ENCODE results near the gene DCANP1. TPM values are rescaled to one million over a fixed set of nuclear protein-coding genes. Genes with fewer than 3 reads are reported as not detected.

DCANP1 gene
- total and polyA plus RNA-seq, 10 of the 15 experiments (the other 5 are each of a cell fraction or from before 2014, with no cell fraction given) = 0.01 TPM; not detected in 9

DNA sequence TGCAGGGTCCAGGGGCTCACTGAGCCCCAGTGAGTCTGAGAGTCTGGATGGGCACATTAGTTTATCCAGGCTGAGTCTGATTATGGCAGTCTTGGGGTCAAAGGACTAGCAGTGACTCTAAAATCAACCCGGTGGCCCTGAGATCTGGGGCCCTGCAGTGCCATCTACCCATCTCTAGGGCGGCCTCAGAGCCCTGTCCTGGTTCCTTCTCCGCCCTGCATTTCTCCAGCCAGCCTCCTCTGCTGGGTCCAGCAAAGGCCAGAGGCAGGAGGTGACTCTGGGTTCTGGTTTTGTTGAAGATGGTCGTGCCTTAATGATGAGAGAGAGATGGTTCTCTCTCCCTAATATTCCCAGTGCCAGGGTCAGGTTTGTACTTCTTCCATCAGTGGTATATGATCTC, 15.0 kb downstream of the DCANP1 start:
- FAIRE-seq (no peak), DNase-seq (ENCODE audit: low read depth, low spot score) (no peak), ATAC-seq (no peak)
- Histone ChIP-seq H4K20me1 (ENCODE audit: control insufficient read depth, insufficient read depth) (no peaks in the 10 kb centered on the region), H3K4me2 (ENCODE audit: control insufficient read depth, insufficient read depth) (no peak overlapping the region), H3K27ac (ENCODE audit: control insufficient read depth, insufficient read depth) (no peak overlapping the region), H3K4me1 (ENCODE audit: control insufficient read depth, insufficient read depth, low read length) (peaks cover 6% of the 10 kb centered on the region), H3K9ac (ENCODE audit: control insufficient read depth, insufficient read depth, low read length) (no peak overlapping the region), H3K4me3 (no peak overlapping the region), H2AFZ (ENCODE audit: control insufficient read depth, low read depth, low read length) (no peak overlapping the region), H3K9me3 (replicated peaks; ENCODE audit: control insufficient read depth, insufficient read depth, low read length) (peaks cover 3% of the 10 kb centered on the region; the same call in 2 of the 3 replicates), H3K27me3 (replicated peaks in 1 of 2; ENCODE audit: control insufficient read depth in 2 of 2, insufficient read depth in 2 of 2, low read length in 1 of 2) (no peaks in the 10 kb centered on the region; a peak in 1 of 4 replicates), H3K36me3 (ENCODE audit: control insufficient read depth in 2 of 2, insufficient read depth in 2 of 2, low read length in 1 of 2) (no peaks in the 10 kb centered on the region), H3K79me2 (ENCODE audit: control insufficient read depth, insufficient read depth, low read length) (no peaks in the 10 kb centered on the region)
- RAD21 ChIA-PET (ENCODE audit: unreplicated experiment) = no interaction called here
- POLR2A ChIA-PET = no interaction called here
- in situ Hi-C loops (cut with MboI) = no loop called here
- 43% methylated on average over 4 of the region's 4 CpGs for WGBS (ENCODE audit: insufficient coverage, insufficient replicate concordance, low lambda C conversion rate, missing lambda C conversion rate)
- intact Hi-C loops (cut with micrococcal nuclease; ENCODE audit: unreplicated experiment) = no loop called here
- TF ChIP-seq ZBED1 (IDR thresholded peaks at IDR 0.05; ENCODE audit: borderline replicate concordance) (no peak), IKZF1 (conservative IDR thresholded peaks at IDR 0.05) (no peak), TCF12 (IDR thresholded peaks at IDR 0.05; ENCODE audit: low read depth, low read length) (no peak), EGR1 (IDR thresholded peaks at IDR 0.05; ENCODE audit: borderline replicate concordance in 1 of 2, low read depth in 2 of 2, low read length in 2 of 2) (no peak), ASH2L (IDR thresholded peaks at IDR 0.05; ENCODE audit: borderline replicate concordance, low read depth) (no peak), RCOR1 (conservative IDR thresholded peaks at IDR 0.05; ENCODE audit: low read depth, low read length) (no peak), NRF1 (conservative IDR thresholded peaks at IDR 0.05; ENCODE audit: low read depth, low read length) (no peak)
- TF ChIP-seq, protein P1, sequence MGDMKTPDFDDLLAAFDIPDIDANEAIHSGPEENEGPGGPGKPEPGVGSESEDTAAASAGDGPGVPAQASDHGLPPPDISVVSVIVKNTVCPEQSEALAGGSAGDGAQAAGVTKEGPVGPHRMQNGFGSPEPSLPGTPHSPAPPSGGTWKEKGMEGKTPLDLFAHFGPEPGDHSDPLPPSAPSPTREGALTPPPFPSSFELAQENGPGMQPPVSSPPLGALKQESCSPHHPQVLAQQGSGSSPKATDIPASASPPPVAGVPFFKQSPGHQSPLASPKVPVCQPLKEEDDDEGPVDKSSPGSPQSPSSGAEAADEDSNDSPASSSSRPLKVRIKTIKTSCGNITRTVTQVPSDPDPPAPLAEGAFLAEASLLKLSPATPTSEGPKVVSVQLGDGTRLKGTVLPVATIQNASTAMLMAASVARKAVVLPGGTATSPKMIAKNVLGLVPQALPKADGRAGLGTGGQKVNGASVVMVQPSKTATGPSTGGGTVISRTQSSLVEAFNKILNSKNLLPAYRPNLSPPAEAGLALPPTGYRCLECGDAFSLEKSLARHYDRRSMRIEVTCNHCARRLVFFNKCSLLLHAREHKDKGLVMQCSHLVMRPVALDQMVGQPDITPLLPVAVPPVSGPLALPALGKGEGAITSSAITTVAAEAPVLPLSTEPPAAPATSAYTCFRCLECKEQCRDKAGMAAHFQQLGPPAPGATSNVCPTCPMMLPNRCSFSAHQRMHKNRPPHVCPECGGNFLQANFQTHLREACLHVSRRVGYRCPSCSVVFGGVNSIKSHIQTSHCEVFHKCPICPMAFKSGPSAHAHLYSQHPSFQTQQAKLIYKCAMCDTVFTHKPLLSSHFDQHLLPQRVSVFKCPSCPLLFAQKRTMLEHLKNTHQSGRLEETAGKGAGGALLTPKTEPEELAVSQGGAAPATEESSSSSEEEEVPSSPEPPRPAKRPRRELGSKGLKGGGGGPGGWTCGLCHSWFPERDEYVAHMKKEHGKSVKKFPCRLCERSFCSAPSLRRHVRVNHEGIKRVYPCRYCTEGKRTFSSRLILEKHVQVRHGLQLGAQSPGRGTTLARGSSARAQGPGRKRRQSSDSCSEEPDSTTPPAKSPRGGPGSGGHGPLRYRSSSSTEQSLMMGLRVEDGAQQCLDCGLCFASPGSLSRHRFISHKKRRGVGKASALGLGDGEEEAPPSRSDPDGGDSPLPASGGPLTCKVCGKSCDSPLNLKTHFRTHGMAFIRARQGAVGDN (IDR thresholded peaks at IDR 0.05) = no peak
- TF ChIP-seq, protein P2, sequence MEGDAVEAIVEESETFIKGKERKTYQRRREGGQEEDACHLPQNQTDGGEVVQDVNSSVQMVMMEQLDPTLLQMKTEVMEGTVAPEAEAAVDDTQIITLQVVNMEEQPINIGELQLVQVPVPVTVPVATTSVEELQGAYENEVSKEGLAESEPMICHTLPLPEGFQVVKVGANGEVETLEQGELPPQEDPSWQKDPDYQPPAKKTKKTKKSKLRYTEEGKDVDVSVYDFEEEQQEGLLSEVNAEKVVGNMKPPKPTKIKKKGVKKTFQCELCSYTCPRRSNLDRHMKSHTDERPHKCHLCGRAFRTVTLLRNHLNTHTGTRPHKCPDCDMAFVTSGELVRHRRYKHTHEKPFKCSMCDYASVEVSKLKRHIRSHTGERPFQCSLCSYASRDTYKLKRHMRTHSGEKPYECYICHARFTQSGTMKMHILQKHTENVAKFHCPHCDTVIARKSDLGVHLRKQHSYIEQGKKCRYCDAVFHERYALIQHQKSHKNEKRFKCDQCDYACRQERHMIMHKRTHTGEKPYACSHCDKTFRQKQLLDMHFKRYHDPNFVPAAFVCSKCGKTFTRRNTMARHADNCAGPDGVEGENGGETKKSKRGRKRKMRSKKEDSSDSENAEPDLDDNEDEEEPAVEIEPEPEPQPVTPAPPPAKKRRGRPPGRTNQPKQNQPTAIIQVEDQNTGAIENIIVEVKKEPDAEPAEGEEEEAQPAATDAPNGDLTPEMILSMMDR (IDR thresholded peaks at IDR 0.05 in 2 of 3, conservative IDR thresholded peaks at IDR 0.05 in 1 of 3; ENCODE audit: control insufficient read depth in 2 of 3, extremely low read depth in 1 of 3, insufficient read depth in 1 of 3, low read depth in 3 of 3, low read length in 3 of 3) = no peak
- CTCF ChIA-PET = interaction anchor here (0.7 kb wide), 1 partner anchor 32 kb away, joined by 3 read pairs; no protein-coding TSS in a partner anchor
- SMC1A ChIA-PET (ENCODE audit: uncharacterized antibody, unreplicated experiment) = no interaction called here
- no TSS peak for BruUV-seq (replicated peaks)

Measured in GM12878 (cell line).